HepG2 (cell line): ENCODE data around the gene GRIFIN. TPM values are rescaled to one million over a fixed set of nuclear protein-coding genes. Genes with fewer than 3 reads are reported as not detected.

Experiments
- ATAC-seq: fragments of 200-7000 bp; cut with Tn5 transposase; 3 replicates; pipeline ENCODE4 v1.9.1; 2020; ENCODE audit warnings: mild to moderate bottlenecking, moderate library complexity
- BruUV-seq: library from RNA; stranded (reverse); fragments of 400-500 nt; replicated peaks from 2 replicates; lab custom pipeline; 2021; lab: Mats Ljungman, UMichigan
- CTCF ChIA-PET: fragments of 300-600 bp; formaldehyde crosslinking; extraction: SDS; loops from one replicate; lab custom pipeline; 2021; ENCODE audit warnings: low total read pairs, inconsistent platforms, low intra/inter-chr PET ratio; lab: Yijun Ruan, JAX
- POLR2A ChIA-PET: fragments of 350-600 bp; sonication (Branson Sonifier 250); formaldehyde crosslinking; loops from one replicate; lab custom pipeline; 2020; ENCODE audit warnings: antibody characterized with exemption, inconsistent platforms; lab: Yijun Ruan, JAX
- DNase-seq: peaks from one replicate; pipeline ENCODE4 v3.0.0-alpha.2; 2015; ENCODE audit warnings: low spot score
- FAIRE-seq: peaks from 3 replicates; lab custom pipeline; 2011; peaks lifted over from hg19 to GRCh38; lab: Jason Lieb, UNC
- H2AFZ ChIP-seq: one replicate; pipeline ENCODE4 v1.6.1; 2011; ENCODE audit warnings: low read length, inconsistent platforms
- H3K27ac ChIP-seq: fragments of 300-600 bp; 3 replicates; pipeline ENCODE4 v1.8.0; 2011; ENCODE audit warnings: mixed run types, mild to moderate bottlenecking, mixed read lengths, low read length, inconsistent platforms; ENCODE audit not compliant: insufficient read depth; ENCODE audit errors: extremely low read length
- H3K27me3 ChIP-seq, 2 experiments: fragments of 200-600 bp in 1 of 2; 2 replicates in 1 of 2; 3 replicates in 1 of 2; pipeline versions ENCODE4 v1.6.0 to v1.8.0; 2011; ENCODE audit warnings: low read length in 2 of 2, mild to moderate bottlenecking in 2 of 2, moderate library complexity in 2 of 2, inconsistent platforms in 1 of 2; ENCODE audit not compliant: insufficient read depth in 2 of 2, control insufficient read depth in 1 of 2
- H3K36me3 ChIP-seq, 2 experiments: fragments of 200-600 bp in 1 of 2; replicated peaks in 1 of 2; 2 replicates in 1 of 2; 3 replicates in 1 of 2; pipeline versions ENCODE4 v1.5.1 to v1.8.0; 2011; ENCODE audit warnings: low read length in 2 of 2, inconsistent platforms in 1 of 2; ENCODE audit not compliant: insufficient read depth in 2 of 2, control insufficient read depth in 1 of 2
- H3K4me1 ChIP-seq: 2 replicates; pipeline ENCODE4 v1.5.1; 2012; ENCODE audit warnings: low read length, inconsistent platforms; ENCODE audit not compliant: insufficient read depth
- H3K4me2 ChIP-seq: 2 replicates; pipeline ENCODE4 v1.6.0; 2011; ENCODE audit warnings: low read depth, low read length, inconsistent platforms
- H3K4me3 ChIP-seq, 3 experiments: fragments of 200-600 bp in 1 of 3; sonication (generic), shearing (Covaris generic) in 1 of 3; replicated peaks in 1 of 3; 2 replicates each; pipeline ENCODE4 v1.5.1; 2011 to 2016; ENCODE audit warnings: low read length in 3 of 3, inconsistent platforms in 2 of 3, low read depth in 2 of 3, mild to moderate bottlenecking in 2 of 3, control low read depth in 1 of 3, mixed read lengths in 1 of 3; ENCODE audit not compliant: insufficient read depth in 1 of 3
- H3K79me2 ChIP-seq: one replicate; pipeline ENCODE4 v1.6.1; 2011; ENCODE audit warnings: low read length, inconsistent platforms; ENCODE audit not compliant: insufficient read depth
- H3K9ac ChIP-seq: 2 replicates; pipeline ENCODE4 v1.6.0; 2011; ENCODE audit warnings: mild to moderate bottlenecking, low read depth, low read length, inconsistent platforms; ENCODE audit not compliant: insufficient read depth
- H3K9me3 ChIP-seq: 2 replicates; pipeline ENCODE4 v1.5.1; 2012; ENCODE audit warnings: mild to moderate bottlenecking, low read length
- H4K20me1 ChIP-seq: 2 replicates; pipeline ENCODE4 v1.6.0; 2011; ENCODE audit warnings: inconsistent platforms, mild to moderate bottlenecking, low read length, moderate library complexity; ENCODE audit not compliant: insufficient read depth
- CENPT ChIP-seq: sonication (generic); formaldehyde crosslinking; IDR thresholded peaks from 2 replicates; pipeline ENCODE4 v1.8.0; 2022; ENCODE audit warnings: low read depth, mild to moderate bottlenecking, moderate library complexity, missing genetic modification reagents
- IRX3 ChIP-seq: sonication (generic); formaldehyde crosslinking; IDR thresholded peaks from 2 replicates; pipeline ENCODE4 v1.8.1; 2023; ENCODE audit warnings: mild to moderate bottlenecking, low read depth, missing genetic modification reagents, borderline replicate concordance
- MTA1 ChIP-seq: sonication (generic); formaldehyde crosslinking; IDR thresholded peaks from 2 replicates; pipeline ENCODE4 v1.4.0; 2020; ENCODE audit warnings: missing genetic modification reagents, mild to moderate bottlenecking, borderline replicate concordance
- MXD3 ChIP-seq: IDR thresholded peaks from 2 replicates; pipeline ENCODE4 v1.6.1; 2016; ENCODE audit warnings: mild to moderate bottlenecking, missing biosample characterization, missing genetic modification reagents
- REXO4 ChIP-seq: sonication (generic); formaldehyde crosslinking; IDR thresholded peaks from 2 replicates; pipeline ENCODE4 v1.8.0; 2022; ENCODE audit warnings: missing genetic modification reagents, mild to moderate bottlenecking, borderline replicate concordance
- ZBTB38 ChIP-seq: sonication (generic); formaldehyde crosslinking; IDR thresholded peaks from 2 replicates; pipeline ENCODE4 v1.5.1; 2020; ENCODE audit warnings: mild to moderate bottlenecking, missing genetic modification reagents
- ZNF660 ChIP-seq: sonication (generic); formaldehyde crosslinking; IDR thresholded peaks from 2 replicates; pipeline ENCODE4 v1.5.1; 2020; ENCODE audit warnings: mild to moderate bottlenecking, low read depth, missing genetic modification reagents, borderline replicate concordance
- WGBS: methylation state at CpG from one replicate; pipeline ENCODE4 v1.1.6; 2017; ENCODE audit warnings: low lambda C conversion rate; 5-methylcytosine and 5-hydroxymethylcytosine counted together
- in situ Hi-C: cut with HindIII; loops from 2 replicates; pipeline ENCODE4 v1.10.0; 2017; ENCODE audit warnings: low pct_unique_long_range_greater_than_20kb; ENCODE audit not compliant: extremely low pct_ligation_motif_present
- intact Hi-C: fragments of 100-400 bp; cut with micrococcal nuclease; formaldehyde crosslinking; loops from one replicate; pipeline ENCODE4 v1.10.0; 2022; ENCODE audit not compliant: unreplicated experiment
- polyA plus RNA-seq, 8 experiments: library from polyadenylated mRNA; depleted of rRNA in 3 of 8; stranded (reverse) in 7 of 8; unstranded in 1 of 8; fragments of >200 nt; fragmentation: Illumina TruSeq in 4 of 8; extraction: Trizol in 4 of 8; gene quantifications; 2 replicates each; pipeline versions ENCODE4 v1.2.1 to v1.2.3, GENCODE V29; 2011 to 2016; ENCODE audit warnings: low read depth in 4 of 8, missing spikeins in 1 of 8, mixed read lengths in 1 of 8; ENCODE audit not compliant: insufficient read depth in 1 of 8
- total RNA-seq, 5 experiments: library from RNA; depleted of rRNA; stranded (reverse); fragments of >200 nt; fragmentation: Illumina TruSeq; extraction: Trizol; gene quantifications; 2 replicates each; pipeline ENCODE4 v1.2.3, GENCODE V29; 2016; ENCODE audit warnings: low read depth in 1 of 5
- TF ChIP-seq, protein P1 (sequence below): sonication (generic); formaldehyde crosslinking; IDR thresholded peaks from 2 replicates; pipeline ENCODE4 v1.4.0; 2020; ENCODE audit warnings: mild to moderate bottlenecking, missing genetic modification reagents
- TF ChIP-seq, protein P2 (sequence below): sonication (generic); formaldehyde crosslinking; IDR thresholded peaks from 2 replicates; pipeline ENCODE4 v1.8.1; 2022; ENCODE audit warnings: mild to moderate bottlenecking, missing genetic modification reagents
- TF ChIP-seq, protein P3 (sequence below): sonication (generic); formaldehyde crosslinking; IDR thresholded peaks from 2 replicates; pipeline ENCODE4 v1.4.0; 2020; ENCODE audit warnings: missing genetic modification reagents

Gene GRIFIN
- total and polyA plus RNA-seq, 2 of the 13 experiments (the other 11 are each of a cell fraction or from before 2014, with no cell fraction given): not detected

DNA sequence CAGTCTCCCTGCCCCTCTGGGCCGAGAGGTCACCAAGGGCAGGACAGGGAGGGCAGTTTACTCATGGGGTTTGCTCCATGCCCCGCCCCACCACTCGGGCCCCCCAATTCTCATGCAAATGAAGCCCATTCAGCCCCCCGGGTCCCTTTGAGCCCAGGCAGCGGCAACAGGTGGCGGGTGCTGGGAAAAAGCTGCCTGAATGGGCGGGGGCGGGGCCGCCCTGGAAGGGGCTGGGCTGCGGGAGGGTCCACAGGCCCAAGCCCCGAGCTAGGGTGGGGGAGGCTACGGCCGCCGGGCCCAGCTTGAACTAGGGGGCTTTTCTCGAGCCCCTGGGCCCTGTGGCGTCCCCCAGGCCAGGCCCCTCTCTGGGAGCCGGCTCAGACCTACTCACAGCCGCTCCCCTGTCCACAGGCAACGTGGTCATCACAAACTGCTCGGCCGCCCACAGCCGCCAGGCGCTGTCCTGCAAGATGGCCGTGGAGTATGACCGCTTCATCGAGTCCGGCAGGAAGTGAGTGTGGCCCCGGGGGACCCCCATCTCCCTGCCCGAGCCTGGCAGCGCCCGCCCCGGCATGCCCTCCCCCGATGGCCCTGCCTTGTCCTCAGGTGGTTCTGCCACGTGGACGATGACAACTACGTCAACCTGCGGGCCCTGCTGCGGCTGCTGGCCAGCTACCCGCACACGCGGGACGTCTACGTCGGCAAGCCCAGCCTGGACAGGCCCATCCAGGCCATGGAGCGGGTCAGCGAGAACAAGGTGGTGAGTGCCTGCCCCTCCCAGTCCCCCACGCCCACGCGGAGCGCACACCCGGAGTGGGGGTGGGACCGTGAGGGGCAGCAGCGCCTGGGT is 48.8 kb upstream of the GRIFIN start:
- intact Hi-C loops: loop anchor here (5.0 kb wide), 1 partner anchor 48 kb away; the partner anchor contains the start of gene GRIFIN
- ChIA-PET POLR2A (no interaction called here), CTCF (no interaction called here)
- TF ChIP-seq, protein P1, sequence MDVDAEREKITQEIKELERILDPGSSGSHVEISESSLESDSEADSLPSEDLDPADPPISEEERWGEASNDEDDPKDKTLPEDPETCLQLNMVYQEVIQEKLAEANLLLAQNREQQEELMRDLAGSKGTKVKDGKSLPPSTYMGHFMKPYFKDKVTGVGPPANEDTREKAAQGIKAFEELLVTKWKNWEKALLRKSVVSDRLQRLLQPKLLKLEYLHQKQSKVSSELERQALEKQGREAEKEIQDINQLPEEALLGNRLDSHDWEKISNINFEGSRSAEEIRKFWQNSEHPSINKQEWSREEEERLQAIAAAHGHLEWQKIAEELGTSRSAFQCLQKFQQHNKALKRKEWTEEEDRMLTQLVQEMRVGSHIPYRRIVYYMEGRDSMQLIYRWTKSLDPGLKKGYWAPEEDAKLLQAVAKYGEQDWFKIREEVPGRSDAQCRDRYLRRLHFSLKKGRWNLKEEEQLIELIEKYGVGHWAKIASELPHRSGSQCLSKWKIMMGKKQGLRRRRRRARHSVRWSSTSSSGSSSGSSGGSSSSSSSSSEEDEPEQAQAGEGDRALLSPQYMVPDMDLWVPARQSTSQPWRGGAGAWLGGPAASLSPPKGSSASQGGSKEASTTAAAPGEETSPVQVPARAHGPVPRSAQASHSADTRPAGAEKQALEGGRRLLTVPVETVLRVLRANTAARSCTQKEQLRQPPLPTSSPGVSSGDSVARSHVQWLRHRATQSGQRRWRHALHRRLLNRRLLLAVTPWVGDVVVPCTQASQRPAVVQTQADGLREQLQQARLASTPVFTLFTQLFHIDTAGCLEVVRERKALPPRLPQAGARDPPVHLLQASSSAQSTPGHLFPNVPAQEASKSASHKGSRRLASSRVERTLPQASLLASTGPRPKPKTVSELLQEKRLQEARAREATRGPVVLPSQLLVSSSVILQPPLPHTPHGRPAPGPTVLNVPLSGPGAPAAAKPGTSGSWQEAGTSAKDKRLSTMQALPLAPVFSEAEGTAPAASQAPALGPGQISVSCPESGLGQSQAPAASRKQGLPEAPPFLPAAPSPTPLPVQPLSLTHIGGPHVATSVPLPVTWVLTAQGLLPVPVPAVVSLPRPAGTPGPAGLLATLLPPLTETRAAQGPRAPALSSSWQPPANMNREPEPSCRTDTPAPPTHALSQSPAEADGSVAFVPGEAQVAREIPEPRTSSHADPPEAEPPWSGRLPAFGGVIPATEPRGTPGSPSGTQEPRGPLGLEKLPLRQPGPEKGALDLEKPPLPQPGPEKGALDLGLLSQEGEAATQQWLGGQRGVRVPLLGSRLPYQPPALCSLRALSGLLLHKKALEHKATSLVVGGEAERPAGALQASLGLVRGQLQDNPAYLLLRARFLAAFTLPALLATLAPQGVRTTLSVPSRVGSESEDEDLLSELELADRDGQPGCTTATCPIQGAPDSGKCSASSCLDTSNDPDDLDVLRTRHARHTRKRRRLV: no peak
- TF ChIP-seq MXD3 (CRISPR knock-in tag) (0 out of 2 replicates have a peak, but pooled peaks have one; percentile 28), REXO4 (CRISPR knock-in tag) (no peak), ZNF660 (no peak), ZBTB38 (CRISPR knock-in tag) (peak; percentile 95), MTA1 (CRISPR knock-in tag) (no peak), IRX3 (no peak), CENPT (CRISPR knock-in tag) (no peak)
- TF ChIP-seq, protein P2, sequence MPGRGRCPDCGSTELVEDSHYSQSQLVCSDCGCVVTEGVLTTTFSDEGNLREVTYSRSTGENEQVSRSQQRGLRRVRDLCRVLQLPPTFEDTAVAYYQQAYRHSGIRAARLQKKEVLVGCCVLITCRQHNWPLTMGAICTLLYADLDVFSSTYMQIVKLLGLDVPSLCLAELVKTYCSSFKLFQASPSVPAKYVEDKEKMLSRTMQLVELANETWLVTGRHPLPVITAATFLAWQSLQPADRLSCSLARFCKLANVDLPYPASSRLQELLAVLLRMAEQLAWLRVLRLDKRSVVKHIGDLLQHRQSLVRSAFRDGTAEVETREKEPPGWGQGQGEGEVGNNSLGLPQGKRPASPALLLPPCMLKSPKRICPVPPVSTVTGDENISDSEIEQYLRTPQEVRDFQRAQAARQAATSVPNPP (CRISPR knock-in tag): no peak
- TF ChIP-seq, protein P3, sequence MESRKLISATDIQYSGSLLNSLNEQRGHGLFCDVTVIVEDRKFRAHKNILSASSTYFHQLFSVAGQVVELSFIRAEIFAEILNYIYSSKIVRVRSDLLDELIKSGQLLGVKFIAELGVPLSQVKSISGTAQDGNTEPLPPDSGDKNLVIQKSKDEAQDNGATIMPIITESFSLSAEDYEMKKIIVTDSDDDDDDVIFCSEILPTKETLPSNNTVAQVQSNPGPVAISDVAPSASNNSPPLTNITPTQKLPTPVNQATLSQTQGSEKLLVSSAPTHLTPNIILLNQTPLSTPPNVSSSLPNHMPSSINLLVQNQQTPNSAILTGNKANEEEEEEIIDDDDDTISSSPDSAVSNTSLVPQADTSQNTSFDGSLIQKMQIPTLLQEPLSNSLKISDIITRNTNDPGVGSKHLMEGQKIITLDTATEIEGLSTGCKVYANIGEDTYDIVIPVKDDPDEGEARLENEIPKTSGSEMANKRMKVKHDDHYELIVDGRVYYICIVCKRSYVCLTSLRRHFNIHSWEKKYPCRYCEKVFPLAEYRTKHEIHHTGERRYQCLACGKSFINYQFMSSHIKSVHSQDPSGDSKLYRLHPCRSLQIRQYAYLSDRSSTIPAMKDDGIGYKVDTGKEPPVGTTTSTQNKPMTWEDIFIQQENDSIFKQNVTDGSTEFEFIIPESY: peak; percentile 8; the same call in 1 of the 2 replicates
- in situ Hi-C loops: no loop called here
- WGBS: 91% methylated on average over 15 of the region's 53 CpGs
- Histone ChIP-seq H3K79me2 (no peaks in the 10 kb centered on the region), H3K27me3 (peaks cover 1 to 34% of the 10 kb centered on the region in 2 experiments; a peak in 4 of 5 replicates), H3K4me3 (no peak overlapping the region), H4K20me1 (no peaks in the 10 kb centered on the region), H2AFZ (no peak overlapping the region), H3K27ac (no peak overlapping the region), H3K9ac (no peak overlapping the region), H3K4me1 (peaks cover 75% of the 10 kb centered on the region), H3K9me3 (no peaks in the 10 kb centered on the region), H3K36me3 (no peaks in the 10 kb centered on the region), H3K4me2 (no peak overlapping the region)
- FAIRE-seq: no peak
- no peak for DNase-seq
- BruUV-seq: no TSS peak
- ATAC-seq: no peak
